HG03558 (cell line): Measurements from ENCODE around the gene FMO3.

Source experiments
- ATAC-seq: cut with Tn5 transposase; IDR thresholded peaks from one replicate; pipeline ENCODE4 v1.9.1; 2021; ENCODE audit warnings: moderate number of reproducible peaks; ENCODE audit not compliant: unreplicated experiment; ENCODE audit errors: extremely low read depth

The FMO3 gene

GRCh38 chr1:171155484-171155883, 64.8 kb downstream of the FMO3 start:
- ATAC-seq, result no peak

DNA sequence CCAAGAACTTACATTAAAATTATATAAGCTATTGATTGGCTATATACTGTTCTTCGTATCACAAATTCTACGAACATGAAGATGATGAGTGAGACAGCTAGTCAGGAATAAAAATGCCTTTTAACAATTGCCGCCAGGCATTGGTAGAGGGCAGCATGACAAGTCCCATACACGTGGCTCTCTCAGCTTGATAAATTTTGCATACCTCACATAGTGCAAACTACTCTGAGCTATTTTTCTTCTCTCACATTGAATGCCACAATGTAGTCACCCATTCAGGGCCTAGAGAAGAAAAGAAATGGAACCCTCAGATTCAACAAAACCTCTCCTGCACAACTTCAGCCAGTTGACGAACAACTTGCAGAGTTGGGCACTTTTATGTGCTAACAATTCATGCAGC, 67.4 kb downstream of the FMO3 start:
- ATAC-seq, result no peak

DNA sequence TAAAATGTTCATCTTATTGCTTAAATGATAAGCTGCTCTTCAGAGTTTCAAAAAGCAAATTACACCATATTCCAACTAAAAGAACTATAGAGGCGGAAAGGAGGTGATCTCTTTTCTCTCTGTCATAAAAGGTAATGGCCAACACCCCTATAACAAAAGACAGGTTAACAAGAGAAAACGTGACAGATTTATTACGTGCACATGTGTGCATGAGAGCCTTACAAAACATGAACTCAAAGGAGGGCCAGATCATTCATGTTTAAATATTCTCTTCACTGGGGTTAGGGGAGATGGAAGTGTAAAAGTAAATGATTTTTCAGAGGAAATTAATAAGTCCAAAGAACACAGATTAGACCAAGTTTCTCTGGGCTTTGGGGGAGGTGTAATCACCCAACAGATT, 67.8 kb downstream of the FMO3 start:
- ATAC-seq, result no peak

GRCh38 chr1:171159148-171159547, 68.4 kb downstream of the FMO3 start:
- ATAC-seq, result no peak

DNA sequence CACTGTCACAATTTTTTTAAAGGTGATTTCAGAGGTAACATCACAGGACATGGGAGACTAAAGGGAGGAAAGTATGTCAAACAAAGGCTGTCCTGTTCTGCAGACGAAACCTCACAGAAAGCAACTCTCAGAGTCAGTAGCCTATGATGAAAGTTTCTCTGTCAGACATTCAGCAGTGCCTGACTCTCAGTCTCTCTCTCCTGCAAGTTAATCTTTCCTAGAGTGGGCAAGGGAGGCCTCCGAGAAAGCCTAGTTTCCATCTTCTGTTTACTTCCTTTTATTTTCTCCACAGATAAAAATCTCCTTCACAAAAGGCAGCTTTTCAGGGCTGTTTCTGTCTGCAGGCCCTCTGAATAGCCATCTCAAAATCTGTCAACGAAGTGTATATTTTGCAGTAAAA, 69.5 kb downstream of the FMO3 start:
- ATAC-seq, result no peak

GRCh38 chr1:171160639-171161354, 70.1 kb downstream of the FMO3 start:
- ATAC-seq, result no peak

GRCh38 chr1:171161431-171161830, 70.7 kb downstream of the FMO3 start:
- no peak for ATAC-seq

- no peak for ATAC-seq
Measured at GRCh38 chr1:171166361-171166760, 75.7 kb downstream of the FMO3 start.
